ENCODE results near the gene POLR3C. TPM values are rescaled to one million over a fixed set of nuclear protein-coding genes. Genes with fewer than 3 reads are reported as not detected.
A peak's percentile ranks its signal among the peaks of the same experiment; 100 is the strongest.
"Not testable (repeated sequence)": the region's sequence is repeated elsewhere in the genome, so short reads cannot be mapped to it uniquely, and the experiment has no call there.

Gene POLR3C
- total RNA-seq, 1 donor from 2014 or later, result 30.7 TPM

- H3K36me3 Mint-ChIP-seq (ENCODE audit: low read depth), result peaks cover 2% of the 10 kb centered on the region
- TF ChIP-seq CTCF (IDR thresholded peaks at IDR 0.05), result no peak
- no peaks in the 10 kb centered on the region for H3K27me3 Mint-ChIP-seq (ENCODE audit: low read depth)
- H3K27ac Mint-ChIP-seq (ENCODE audit: unreplicated experiment), result peak overlapping the region; percentile 38
- H3K4me3 Mint-ChIP-seq (ENCODE audit: unreplicated experiment), result no peak overlapping the region
- H3K9me3 Mint-ChIP-seq (ENCODE audit: low read depth), result no peaks in the 10 kb centered on the region
- H3K4me1 Mint-ChIP-seq (ENCODE audit: low read depth), result peaks cover 50% of the 10 kb centered on the region
- no peak for DNase-seq (ENCODE audit: low spot score)
Observed at GRCh38 chr1:145805057-145805456, 18.9 kb upstream of the POLR3C start.

- Mint-ChIP-seq H3K27me3 (ENCODE audit: low read depth) (no peaks in the 10 kb centered on the region), H3K27ac (ENCODE audit: unreplicated experiment) (no peak overlapping the region), H3K4me1 (ENCODE audit: low read depth) (peaks cover 44% of the 10 kb centered on the region), H3K9me3 (ENCODE audit: low read depth) (no peaks in the 10 kb centered on the region), H3K36me3 (ENCODE audit: low read depth) (peaks cover 2% of the 10 kb centered on the region), H3K4me3 (ENCODE audit: unreplicated experiment) (no peak overlapping the region)
- no peak for DNase-seq (ENCODE audit: low spot score)
- TF ChIP-seq CTCF (IDR thresholded peaks at IDR 0.05), result no peak
Observed at GRCh38 chr1:145806408-145806807, 17.6 kb upstream of the POLR3C start.

GRCh38 chr1:145806844-145807243, 17.2 kb upstream of the POLR3C start:
- peaks cover 44% of the 10 kb centered on the region for H3K4me1 Mint-ChIP-seq (ENCODE audit: low read depth)
- H3K9me3 Mint-ChIP-seq (ENCODE audit: low read depth), result no peaks in the 10 kb centered on the region
- no peak for DNase-seq (ENCODE audit: low spot score)
- no peak overlapping the region for H3K27ac Mint-ChIP-seq (ENCODE audit: unreplicated experiment)
- H3K36me3 Mint-ChIP-seq (ENCODE audit: low read depth), result peaks cover 2% of the 10 kb centered on the region
- no peak overlapping the region for H3K4me3 Mint-ChIP-seq (ENCODE audit: unreplicated experiment)
- H3K27me3 Mint-ChIP-seq (ENCODE audit: low read depth), result no peaks in the 10 kb centered on the region
- no peak for TF ChIP-seq CTCF (IDR thresholded peaks at IDR 0.05)

GRCh38 chr1:145812977-145813810, 10.8 kb upstream of the POLR3C start:
- H3K27me3 Mint-ChIP-seq (ENCODE audit: low read depth); H3K4me1 Mint-ChIP-seq (ENCODE audit: low read depth); H3K4me3 Mint-ChIP-seq (ENCODE audit: unreplicated experiment); DNase-seq (ENCODE audit: low spot score); H3K27ac Mint-ChIP-seq (ENCODE audit: unreplicated experiment); H3K9me3 Mint-ChIP-seq (ENCODE audit: low read depth); H3K36me3 Mint-ChIP-seq (ENCODE audit: low read depth): not testable (repeated sequence)

GRCh38 chr1:145818095-145818494, 5.9 kb upstream of the POLR3C start:
- not testable (repeated sequence) for DNase-seq (ENCODE audit: low spot score); H3K27me3 Mint-ChIP-seq (ENCODE audit: low read depth); H3K4me3 Mint-ChIP-seq (ENCODE audit: unreplicated experiment); H3K4me1 Mint-ChIP-seq (ENCODE audit: low read depth); H3K36me3 Mint-ChIP-seq (ENCODE audit: low read depth); H3K9me3 Mint-ChIP-seq (ENCODE audit: low read depth)
- H3K27ac Mint-ChIP-seq (ENCODE audit: unreplicated experiment), result peak overlapping the region; percentile 45

GRCh38 chr1:145822779-145823331, 1.1 kb upstream of the POLR3C start:
- not testable (repeated sequence) for H3K27me3 Mint-ChIP-seq (ENCODE audit: low read depth); H3K27ac Mint-ChIP-seq (ENCODE audit: unreplicated experiment); H3K9me3 Mint-ChIP-seq (ENCODE audit: low read depth); DNase-seq (ENCODE audit: low spot score)
- peaks cover 25% of the 10 kb centered on the region for H3K4me1 Mint-ChIP-seq (ENCODE audit: low read depth)
- peaks cover 11% of the 10 kb centered on the region for H3K36me3 Mint-ChIP-seq (ENCODE audit: low read depth)
- peak overlapping the region; percentile 33 for H3K4me3 Mint-ChIP-seq (ENCODE audit: unreplicated experiment)
